Measurements from ENCODE around the gene ERCC2. TPM values are rescaled to one million over a fixed set of nuclear protein-coding genes. Genes with fewer than 3 reads are reported as not detected.
A peak's percentile ranks its signal among the peaks of the same experiment; 100 is the strongest.

The ERCC2 gene
- total RNA-seq, 1 experiment from 2014 or later, result 102 TPM

DNA sequence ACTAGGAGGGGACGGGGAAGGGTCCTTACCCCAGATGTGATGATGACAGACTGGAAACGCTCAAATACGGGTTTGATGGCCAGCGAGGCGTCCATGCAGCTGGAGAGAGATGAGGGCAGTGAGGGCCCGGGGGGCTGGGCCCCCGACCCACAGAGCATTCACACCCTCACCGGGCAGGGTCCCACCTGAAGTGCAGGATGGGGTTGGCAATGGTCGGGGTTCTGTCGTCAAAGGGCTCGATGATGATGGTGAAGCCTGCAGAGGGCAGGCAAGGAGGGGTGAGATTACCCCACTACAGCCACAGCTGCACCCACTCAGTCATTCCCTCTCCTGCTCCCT is 13.0 kb downstream of the ERCC2 start:
- ChIA-PET POLR2A (no interaction called here), CTCF (no interaction called here)
- ATAC-seq (no peak), DNase-seq (ENCODE audit: low spot score) (no peak)
- TF ChIP-seq TP53 (CRISPR knock-in tag; IDR thresholded peaks at IDR 0.05), result no peak
- TF ChIP-seq CDX4 (CRISPR knock-in tag; IDR thresholded peaks at IDR 0.05; ENCODE audit: borderline replicate concordance), result no peak
- no peak for TF ChIP-seq ZNF121 (CRISPR knock-in tag; IDR thresholded peaks at IDR 0.05)
- TF ChIP-seq JUN (CRISPR knock-in tag; IDR thresholded peaks at IDR 0.05), result no peak
- no peak for TF ChIP-seq ATF1 (CRISPR knock-in tag; IDR thresholded peaks at IDR 0.05)
- no peak for TF ChIP-seq ZNF317 (CRISPR knock-in tag; IDR thresholded peaks at IDR 0.05; ENCODE audit: borderline replicate concordance, low read depth)
- TF ChIP-seq, protein P1, sequence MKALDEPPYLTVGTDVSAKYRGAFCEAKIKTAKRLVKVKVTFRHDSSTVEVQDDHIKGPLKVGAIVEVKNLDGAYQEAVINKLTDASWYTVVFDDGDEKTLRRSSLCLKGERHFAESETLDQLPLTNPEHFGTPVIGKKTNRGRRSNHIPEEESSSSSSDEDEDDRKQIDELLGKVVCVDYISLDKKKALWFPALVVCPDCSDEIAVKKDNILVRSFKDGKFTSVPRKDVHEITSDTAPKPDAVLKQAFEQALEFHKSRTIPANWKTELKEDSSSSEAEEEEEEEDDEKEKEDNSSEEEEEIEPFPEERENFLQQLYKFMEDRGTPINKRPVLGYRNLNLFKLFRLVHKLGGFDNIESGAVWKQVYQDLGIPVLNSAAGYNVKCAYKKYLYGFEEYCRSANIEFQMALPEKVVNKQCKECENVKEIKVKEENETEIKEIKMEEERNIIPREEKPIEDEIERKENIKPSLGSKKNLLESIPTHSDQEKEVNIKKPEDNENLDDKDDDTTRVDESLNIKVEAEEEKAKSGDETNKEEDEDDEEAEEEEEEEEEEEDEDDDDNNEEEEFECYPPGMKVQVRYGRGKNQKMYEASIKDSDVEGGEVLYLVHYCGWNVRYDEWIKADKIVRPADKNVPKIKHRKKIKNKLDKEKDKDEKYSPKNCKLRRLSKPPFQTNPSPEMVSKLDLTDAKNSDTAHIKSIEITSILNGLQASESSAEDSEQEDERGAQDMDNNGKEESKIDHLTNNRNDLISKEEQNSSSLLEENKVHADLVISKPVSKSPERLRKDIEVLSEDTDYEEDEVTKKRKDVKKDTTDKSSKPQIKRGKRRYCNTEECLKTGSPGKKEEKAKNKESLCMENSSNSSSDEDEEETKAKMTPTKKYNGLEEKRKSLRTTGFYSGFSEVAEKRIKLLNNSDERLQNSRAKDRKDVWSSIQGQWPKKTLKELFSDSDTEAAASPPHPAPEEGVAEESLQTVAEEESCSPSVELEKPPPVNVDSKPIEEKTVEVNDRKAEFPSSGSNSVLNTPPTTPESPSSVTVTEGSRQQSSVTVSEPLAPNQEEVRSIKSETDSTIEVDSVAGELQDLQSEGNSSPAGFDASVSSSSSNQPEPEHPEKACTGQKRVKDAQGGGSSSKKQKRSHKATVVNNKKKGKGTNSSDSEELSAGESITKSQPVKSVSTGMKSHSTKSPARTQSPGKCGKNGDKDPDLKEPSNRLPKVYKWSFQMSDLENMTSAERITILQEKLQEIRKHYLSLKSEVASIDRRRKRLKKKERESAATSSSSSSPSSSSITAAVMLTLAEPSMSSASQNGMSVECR (CRISPR knock-in tag; IDR thresholded peaks at IDR 0.05; ENCODE audit: borderline replicate concordance), result no peak
- no peak for TF ChIP-seq FOXP1 (CRISPR knock-in tag; IDR thresholded peaks at IDR 0.05; ENCODE audit: borderline replicate concordance)
- no peak for TF ChIP-seq NFE2L1 (CRISPR knock-in tag; IDR thresholded peaks at IDR 0.05)
- TF ChIP-seq E2F5 (CRISPR knock-in tag; IDR thresholded peaks at IDR 0.05), result no peak
- TF ChIP-seq MXD4 (CRISPR knock-in tag; IDR thresholded peaks at IDR 0.05; ENCODE audit: borderline replicate concordance), result no peak
- TF ChIP-seq HMGA2 (CRISPR knock-in tag; IDR thresholded peaks at IDR 0.05), result no peak
- no peak overlapping the region for H3K4me3 Mint-ChIP-seq
- no peaks in the 10 kb centered on the region for H3K27me3 Mint-ChIP-seq (ENCODE audit: low read depth)
- no peaks in the 10 kb centered on the region for H3K9me3 Mint-ChIP-seq
- no peak overlapping the region for H3K27ac Mint-ChIP-seq
- no peaks in the 10 kb centered on the region for H3K4me1 Mint-ChIP-seq
- peaks cover 74% of the 10 kb centered on the region for H3K36me3 Mint-ChIP-seq

DNA sequence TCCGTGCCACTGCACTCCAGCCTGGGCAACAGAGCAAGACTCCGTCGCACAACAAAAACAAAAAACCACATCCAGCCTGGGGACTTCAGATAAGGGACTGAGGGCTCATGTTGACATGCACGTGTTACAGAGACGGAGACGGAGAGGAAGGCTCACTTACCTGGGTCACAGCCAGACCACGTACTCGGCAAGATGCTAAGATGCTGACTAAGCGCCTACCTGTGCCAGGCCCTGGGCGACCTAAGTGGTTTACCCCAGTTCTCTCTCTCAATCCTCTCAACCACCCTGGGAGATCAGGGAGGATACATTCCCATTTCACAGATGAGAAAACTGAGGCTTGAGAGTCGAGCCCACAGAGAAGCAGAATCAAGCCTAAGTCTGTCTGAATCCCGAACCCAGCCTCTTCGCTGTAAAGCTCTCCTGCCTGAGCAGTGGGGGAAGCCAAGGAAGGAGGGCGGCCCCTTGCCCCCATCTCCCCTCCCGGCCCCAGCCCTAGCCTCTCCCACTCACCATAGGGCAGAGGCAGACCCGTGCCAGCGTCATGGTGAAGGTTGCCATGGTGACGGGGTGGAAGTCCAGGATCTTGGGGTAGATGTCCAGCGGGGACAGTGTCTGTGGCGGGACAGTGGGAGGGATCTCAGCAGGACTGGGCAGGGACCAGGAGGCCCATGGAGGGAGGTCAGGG is 13.5 kb downstream of the ERCC2 start:
- Mint-ChIP-seq H3K9me3 (no peaks in the 10 kb centered on the region), H3K36me3 (peaks cover 73% of the 10 kb centered on the region), H3K27me3 (ENCODE audit: low read depth) (no peaks in the 10 kb centered on the region), H3K4me3 (no peak overlapping the region), H3K4me1 (no peaks in the 10 kb centered on the region), H3K27ac (no peak overlapping the region)
- DNase-seq (ENCODE audit: low spot score) (no peak), ATAC-seq (no peak)
- TF ChIP-seq ZNF219 (CRISPR knock-in tag; IDR thresholded peaks at IDR 0.05; ENCODE audit: borderline replicate concordance) (no peak), SOX15 (CRISPR knock-in tag; IDR thresholded peaks at IDR 0.05) (no peak), ZNF121 (CRISPR knock-in tag; IDR thresholded peaks at IDR 0.05) (0 out of 2 replicates have a peak, but pooled peaks have one; percentile 13), JAZF1 (CRISPR knock-in tag; IDR thresholded peaks at IDR 0.05) (no peak), AFF4 (CRISPR knock-in tag; IDR thresholded peaks at IDR 0.05; ENCODE audit: borderline replicate concordance) (no peak), ZNF416 (CRISPR knock-in tag; IDR thresholded peaks at IDR 0.05) (no peak)
- CTCF ChIA-PET, result no interaction called here
- POLR2A ChIA-PET, result no interaction called here
